GM18502 (cell line): ENCODE data around the gene TMEFF2.

Experiments used
- ATAC-seq: cut with Tn5 transposase; IDR thresholded peaks from one replicate; pipeline ENCODE4 v1.9.1; 2021; ENCODE audit warnings: mild to moderate bottlenecking; ENCODE audit not compliant: unreplicated experiment, poor library complexity

TMEFF2 gene

DNA sequence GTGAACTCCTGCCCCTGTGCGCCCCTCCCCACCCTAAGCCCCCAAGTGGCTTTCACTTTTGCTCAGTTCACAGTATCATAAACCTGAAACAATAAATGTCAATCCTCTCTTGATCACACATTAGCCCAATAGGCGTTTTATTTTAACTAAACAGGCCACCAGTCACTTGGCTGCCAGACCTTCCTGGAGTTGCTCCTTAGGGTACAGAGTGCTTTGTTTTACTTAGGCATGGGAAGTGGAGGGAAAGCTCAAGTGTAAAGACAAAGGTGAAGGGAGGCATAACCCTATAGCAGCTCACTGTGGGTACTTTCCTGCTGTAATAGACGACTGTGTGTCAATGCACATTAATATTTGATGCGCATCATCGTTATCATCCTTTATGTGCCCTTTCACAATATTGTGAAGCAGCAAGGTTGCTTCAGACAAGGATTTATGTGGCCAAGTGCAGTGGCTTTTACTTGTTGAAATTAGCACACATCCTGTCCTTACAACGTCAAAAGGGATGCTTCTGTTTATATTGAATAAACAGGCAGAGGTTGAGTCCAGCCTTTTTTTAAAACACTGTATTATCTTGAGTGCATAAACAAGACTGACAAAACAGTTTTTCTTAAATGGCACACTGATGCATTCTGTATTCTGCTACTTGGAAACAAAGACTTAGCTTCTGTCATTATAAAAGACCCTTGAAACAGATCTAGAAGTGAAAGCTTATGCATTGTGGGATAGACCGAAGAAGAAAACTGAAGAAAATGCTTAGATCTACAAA lies 168.5 kb downstream of the TMEFF2 start:
- ATAC-seq: no peak

DNA sequence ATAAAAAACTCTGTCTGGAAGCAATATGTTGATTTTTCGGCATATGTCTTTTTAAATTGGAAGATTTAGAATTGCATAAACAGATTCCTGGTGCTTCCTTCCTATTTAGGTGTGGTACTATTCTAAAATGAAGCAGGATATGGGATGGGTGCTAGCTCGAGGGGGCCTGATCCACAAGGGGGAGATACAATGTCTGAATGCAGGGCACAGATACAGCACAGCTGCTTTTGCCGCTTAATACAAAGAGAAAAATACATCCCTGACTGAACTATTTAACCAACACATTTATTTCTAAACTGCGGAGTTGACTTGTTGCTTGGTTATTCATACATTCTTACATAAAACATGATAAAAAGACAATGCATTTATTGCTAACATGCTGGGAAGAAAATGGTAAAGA lies 169.1 kb downstream of the TMEFF2 start:
- no peak for ATAC-seq

DNA sequence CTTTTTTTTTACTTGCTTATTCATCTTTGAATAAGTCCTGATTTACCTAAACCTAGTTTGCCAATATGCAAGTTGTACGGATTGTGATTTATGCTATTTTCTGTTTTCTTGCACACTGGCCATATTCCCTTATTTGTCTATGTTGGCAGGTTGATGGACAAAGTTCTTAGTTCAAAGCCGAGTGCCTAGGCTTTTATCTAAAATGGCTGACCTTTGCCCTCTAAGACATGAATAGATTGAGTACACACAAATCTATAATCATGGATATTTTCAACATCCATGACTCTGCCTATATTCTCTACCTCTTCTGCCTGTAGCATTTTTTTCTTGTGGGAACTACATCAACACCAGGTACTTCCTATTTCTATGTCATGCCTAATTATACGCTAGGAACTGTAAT lies 171.7 kb downstream of the TMEFF2 start:
- ATAC-seq: no peak

DNA sequence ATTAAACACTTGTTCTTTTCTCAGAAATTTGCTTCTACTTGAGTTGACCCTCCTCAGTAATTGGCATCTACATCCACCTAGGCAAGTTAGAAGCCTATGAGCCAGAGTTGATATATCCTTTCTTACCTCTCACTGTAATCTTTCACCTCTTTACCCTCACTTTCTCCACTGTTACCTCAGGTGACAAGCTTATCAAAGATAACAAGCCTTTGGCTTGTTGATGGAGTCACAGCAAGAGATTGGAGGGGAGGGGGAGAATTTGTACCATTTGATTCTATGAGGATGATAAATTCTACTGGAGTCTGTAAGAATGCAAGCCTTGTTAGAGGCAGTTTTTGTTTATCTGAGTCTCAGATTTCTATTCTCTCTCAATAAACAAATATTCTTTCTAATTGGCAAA lies 176.9 kb downstream of the TMEFF2 start:
- ATAC-seq: no peak

DNA sequence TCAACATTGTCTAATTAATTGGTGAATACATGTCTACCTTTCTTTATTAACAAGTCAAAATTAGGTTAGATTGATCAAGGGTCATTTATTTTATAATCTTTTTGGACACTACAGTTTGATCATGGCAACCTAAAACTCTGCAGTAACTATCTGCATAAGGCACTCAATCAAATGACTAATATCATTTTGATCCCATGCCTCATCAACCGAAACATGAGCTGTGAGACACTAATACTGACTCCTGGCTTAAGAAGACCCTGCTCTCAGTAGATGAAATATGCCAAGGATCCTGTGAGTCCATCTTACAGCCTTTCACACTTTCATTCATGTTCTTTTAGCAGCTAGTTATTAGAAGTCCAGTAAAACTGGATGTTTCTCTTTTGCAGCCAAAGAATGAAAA lies 178.5 kb downstream of the TMEFF2 start:
- no peak for ATAC-seq

DNA sequence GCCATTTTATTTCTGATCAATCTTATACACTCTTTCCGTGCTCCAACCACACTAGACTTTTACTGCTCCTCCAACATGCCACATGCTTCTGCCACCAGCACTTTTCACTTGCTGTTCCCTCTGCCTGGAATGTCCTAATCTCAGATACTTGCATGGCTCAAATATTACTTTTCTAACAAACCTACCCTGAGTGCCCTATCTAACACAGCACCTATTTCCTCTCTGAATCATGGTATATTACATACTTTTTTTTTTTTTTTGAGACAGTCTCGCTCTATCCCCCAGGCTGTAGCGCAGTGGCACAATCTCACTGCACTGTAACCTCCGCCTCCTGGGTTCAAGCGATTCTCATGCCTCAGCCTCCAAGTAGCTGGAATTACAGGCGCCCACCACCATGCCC lies 181.5 kb downstream of the TMEFF2 start:
- no peak for ATAC-seq

DNA sequence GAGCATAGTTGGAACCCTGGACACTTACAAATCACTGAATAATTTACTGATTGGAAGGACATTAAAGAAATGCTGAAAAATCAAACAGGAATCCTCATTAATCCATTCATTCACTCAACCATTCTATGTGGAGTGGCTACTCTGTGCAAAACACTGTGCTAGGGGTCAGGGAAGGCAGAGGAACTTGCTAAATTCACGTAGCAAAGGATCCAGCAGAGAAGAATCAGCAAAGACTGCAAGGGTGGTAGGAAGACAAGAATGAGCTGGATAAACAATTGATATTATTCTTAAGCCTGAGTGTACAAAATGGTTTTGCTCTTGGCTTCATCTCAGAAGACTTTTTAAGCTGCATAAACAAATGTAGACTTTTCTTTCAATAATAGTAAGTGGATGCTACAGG lies 183.5 kb downstream of the TMEFF2 start:
- ATAC-seq: no peak

DNA sequence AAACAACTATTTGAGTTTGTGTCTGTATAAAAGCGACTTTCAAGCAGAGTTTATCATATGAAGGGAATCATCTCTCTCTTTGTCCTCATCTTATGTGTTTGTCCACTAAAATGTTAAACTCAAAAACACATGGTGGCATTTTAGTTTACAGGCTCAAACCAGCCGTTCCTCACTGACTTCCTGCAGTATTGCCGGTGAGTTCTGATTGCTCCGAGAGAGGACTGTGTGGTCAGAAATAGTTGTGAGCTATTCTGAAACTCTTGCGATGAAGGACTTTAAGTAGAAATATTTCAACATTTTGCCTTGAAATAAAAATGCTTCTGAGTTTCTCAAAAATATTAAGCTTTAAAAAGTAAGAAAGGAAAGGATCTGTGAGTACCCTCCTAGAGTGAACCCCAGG lies 184.7 kb downstream of the TMEFF2 start:
- ATAC-seq: no peak

DNA sequence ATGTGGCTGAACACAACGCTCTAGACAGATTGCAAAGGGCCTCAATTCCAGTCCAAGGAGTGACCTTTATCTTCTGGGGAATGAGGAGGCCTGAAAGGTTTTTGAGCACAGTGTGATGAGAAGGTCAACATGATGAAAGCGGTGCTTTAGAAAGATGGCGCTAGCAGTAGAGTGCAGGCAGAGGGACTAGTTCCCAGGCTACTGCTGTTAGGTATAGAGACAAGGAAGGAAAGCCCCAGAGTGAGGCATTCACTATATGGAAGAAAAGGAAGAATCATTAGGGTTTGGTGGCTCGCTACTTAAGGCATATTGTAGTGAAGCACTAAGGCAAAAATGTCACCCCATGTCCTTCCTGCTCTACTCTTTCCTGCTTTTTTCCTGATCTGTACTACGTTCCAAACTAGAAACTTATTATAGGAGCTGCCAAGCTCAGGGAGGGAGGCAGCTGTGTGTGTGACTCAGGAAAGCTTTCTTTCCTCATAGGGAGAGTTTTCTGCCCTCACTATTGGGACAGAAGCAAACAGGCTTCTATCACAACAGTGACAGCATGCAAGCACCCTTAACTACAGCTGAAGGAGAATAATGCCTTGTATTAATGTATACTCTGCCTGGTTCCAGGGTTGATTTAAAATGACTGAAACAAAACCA lies 187.0 kb downstream of the TMEFF2 start:
- ATAC-seq: no peak

DNA sequence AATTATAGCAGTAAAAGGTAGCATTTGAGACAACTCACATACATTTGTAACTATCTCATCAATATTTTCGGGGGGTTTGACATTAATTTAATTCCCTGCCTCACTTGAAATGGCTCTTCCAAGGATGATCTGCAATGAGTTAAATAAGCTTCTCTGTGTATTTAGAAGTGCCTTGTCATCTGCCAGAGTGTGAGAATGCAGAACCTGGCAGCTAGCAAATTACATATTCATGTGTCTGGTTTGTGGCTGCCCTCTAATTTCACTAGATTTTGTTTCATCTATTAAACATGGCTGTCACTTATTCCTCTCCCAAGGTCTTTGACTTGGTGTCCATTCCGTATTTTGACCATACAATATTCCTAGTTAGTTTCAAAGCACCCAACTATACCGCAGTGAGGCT lies 189.5 kb downstream of the TMEFF2 start:
- ATAC-seq: no peak

DNA sequence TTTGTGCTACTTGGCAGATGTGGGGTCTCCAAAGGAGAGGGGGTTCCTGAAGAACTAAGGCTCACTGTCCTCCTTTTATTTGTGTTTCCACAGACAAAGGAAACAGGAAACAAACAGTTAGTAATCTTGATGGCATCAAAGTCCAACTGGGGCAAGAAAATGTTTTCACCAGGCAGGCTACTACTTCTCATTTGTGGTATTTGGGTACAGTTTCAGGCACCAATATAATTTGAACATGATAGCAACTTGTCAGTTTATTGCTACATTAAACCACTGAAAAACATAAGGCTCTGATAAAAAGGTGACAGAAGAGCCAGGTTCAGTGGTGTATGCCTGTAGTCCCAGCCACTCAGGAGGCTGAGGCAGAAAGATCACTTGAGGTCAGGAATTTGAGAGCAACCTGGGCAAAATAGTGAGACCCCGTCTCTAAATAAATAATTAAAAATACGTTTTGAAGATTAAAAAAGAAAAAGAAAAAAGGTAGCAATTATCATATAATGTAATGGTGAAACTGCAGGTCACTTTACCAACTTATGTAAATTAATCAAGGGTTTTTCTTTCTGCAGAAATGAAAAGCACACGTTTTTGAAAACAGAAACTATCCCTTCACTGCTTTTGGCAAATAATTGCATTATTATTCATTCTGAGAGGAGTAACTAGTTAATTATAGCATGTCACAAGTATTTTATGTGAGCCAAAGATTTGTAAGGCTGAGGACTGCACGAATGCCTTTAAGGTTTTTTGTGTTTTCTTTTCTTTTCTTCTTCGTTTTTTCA lies 190.4 kb downstream of the TMEFF2 start:
- ATAC-seq: peak; percentile 76

DNA sequence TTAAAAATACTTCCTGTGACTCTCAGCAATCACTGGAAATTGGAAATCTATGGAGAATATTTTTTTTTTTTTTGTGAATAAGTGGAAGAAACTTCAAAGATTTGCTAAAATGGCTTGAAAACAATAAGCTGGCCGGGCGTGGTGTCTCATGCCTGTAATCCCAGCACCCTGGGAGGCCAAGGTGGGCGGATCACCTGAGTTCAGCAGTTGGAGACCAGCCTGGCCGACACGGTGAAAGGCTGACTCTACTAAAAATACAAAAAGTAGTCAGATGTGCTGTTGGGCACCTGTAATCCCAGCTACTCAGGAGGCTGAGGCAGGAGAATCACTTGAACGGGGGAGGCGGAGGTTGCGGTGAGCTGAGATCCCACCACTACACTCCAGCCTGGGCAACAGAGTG lies 192.3 kb downstream of the TMEFF2 start:
- no peak for ATAC-seq

DNA sequence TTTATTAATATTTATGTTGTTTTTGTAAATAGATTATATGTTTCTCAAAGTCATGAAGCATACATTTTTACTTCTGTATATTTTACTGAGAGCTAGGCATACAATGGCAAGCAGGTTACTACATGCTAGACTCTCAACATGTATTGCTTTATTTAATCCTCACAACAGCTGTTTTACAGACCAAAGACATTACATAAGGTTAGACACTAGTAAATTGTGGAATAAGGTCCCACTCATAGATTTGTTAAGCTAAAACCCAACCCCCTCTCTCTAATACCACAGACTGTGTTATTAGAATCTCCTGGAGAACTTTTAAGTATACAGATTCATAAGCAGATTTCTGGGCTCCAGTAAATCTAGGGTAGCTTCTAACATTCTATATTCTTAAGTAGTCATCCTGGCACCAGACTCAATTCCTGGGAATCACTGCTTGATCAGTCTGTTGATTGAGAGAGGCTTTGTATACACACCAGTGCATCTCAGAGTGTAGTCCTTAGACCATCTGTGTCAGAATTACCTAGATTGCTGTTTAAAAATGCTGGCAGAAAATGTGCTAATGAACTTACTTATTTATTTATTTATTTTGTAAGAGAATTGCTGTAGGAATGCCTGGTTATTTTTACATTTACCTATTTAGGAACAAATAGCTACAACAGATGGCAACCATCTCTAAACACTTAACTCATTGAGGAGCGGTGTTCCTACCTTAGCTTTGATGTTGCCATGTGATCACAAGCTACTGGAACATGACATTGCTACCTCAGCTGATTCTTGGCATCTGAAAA lies 194.3 kb downstream of the TMEFF2 start:
- no peak for ATAC-seq

DNA sequence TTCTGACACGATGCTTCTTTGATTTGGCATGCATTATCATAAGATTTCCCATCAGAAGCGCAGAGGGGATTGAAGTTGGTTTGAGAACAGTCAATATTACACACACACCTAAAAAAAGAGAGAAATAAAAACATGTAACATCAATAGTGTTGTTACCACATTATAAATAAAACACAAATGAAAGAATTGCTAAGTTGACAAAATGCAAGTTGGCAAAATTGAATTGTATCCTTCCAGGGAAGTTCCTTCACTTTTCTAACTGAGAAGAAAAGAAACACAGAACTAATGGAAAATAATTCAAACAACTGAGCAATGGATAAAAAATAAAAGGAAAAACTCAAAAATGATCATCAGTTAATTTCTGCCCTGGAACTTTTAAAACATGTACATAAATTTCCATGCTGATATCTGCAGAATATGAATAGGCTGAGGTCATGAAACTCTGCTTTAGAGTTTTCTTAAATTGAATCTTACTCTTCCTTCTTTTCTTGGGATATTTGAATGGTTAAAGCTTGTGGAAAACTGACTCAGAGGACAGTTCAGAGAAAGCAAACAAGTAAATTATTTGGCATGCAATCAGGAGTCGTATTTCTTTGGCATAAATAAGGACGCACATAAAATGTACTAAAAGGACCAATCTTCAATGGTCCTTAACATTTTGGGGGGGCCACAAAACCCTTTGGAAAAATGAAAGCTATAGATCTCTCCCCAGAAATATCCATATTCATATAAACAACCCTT lies 195.5 kb downstream of the TMEFF2 start:
- no peak for ATAC-seq

DNA sequence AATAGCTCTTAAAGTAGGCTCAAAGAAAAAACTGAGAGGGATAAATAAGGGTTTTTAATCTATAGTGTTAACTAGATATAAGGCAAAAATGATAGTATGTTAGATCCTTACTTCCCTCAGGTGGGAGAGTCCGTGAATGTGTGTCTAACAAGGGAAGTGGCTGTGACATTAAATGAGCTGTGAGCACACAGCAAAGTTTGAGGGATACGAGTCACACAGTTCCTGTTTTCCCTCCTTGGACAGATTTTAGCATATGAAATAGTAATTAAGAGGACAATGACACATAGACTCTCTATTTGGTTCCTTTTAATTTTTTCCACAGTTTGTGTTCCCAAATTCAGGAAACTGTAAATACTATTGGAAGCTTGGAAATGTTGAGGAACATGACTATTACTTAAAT lies 199.4 kb downstream of the TMEFF2 start:
- ATAC-seq: no peak

DNA sequence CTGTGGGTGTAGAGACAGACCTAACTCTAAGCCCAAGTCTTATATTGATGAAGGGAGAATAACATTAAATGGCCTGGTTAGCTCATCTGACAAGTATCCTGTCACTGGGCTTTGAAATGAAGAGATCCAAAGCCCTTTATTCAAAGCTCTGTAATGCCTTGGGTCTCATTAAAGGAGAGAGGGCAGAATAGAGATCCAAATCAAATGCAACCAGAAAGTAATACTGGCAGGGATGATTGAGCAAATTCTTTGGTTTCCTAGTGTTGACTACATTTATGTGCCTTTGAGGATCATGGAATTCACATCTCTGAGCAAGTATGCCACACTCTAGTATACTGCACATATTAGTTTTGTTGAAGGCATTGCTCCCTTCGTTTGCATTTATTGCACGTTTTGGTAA lies 200.0 kb downstream of the TMEFF2 start:
- no peak for ATAC-seq

DNA sequence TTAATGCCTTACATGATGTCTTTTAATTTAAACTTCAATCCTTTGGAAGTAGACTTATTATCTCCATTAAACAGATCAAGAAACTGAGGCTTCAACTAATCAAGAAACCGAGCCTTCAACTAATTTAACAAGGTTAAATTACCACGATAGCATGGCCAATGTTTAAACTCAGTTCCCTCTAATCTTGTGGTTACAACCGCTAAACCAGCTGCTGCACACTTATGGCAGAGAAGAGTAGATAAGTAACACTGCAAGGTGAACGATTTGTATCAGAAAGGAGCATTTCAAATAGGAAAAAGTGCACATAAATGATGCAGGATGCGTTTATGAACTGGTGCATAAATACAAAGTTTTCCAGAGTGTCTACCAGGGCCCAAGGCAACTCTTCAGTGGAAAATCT lies 203.3 kb downstream of the TMEFF2 start:
- ATAC-seq: no peak

DNA sequence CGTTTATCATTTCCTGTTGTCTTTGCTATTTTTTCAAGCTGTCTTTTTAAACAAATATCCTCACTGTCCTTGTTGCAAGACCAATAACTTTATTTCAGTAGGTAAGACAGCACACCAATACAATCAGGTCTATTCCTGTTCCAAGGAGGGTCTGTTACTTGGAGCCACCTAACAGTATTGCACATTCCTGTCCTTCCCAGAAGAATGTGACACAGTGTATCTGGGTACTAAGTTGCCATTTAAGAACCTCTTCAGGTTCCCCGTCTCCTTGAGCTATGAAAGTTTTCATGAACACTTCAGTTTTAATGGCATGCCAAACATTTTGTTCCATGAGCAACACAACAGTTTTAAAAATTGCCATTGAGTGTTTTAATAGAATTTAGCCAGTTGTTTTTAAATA lies 209.0 kb downstream of the TMEFF2 start:
- ATAC-seq: no peak

DNA sequence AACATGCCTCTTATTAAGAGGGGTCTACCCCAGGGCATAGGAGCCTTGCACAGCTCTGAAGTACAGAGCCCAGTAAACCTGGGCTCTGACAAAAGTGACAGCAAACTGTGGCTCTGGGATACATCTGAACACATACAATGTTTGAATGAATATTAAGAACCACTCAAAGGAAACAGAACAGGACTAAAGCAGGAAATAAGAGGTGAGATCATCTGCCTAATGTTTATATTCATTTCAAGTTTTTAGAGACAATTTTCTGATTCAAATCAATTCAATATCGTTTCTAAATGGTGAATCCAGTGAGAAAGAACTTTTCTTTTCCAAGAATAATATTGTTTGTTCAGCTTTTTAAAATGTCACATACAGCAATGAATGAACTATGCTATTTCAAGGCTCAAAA lies 211.1 kb downstream of the TMEFF2 start:
- no peak for ATAC-seq

DNA sequence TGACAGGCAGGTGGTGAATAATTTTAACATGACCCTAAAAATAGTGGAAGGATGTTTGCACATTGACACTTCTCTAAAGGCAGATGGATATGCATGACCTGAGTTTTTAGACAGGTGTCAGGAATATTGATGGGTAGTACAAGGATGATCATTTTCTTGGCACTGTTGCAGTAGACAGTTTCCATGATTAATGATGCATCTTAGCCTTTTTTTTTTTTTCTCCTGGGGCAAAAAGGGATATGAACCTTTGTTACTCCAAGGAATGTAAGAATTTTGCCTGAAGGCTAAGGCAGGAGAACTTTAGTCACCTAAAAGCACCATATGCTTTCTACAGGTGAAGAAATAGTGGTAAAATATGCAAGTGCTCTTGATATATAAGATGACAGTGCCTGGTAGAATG lies 211.5 kb downstream of the TMEFF2 start:
- ATAC-seq: no peak
